Adipose tissue (tissue), 3 donors: ENCODE data around the gene HDAC10. TPM values are rescaled to one million over a fixed set of nuclear protein-coding genes. Genes with fewer than 3 reads are reported as not detected.
"Not testable (repeated sequence)": the region's sequence is repeated elsewhere in the genome, so short reads cannot be mapped to it uniquely, and the experiment has no call there.

Experiments used
- H3K27ac ChIP-seq: one replicate; pipeline ENCODE4 v1.5.1; 2013; ENCODE audit warnings: low read depth, low read length
- WGBS, 3 donors: extraction: QIAGEN DNeasy Blood & Tissue Kit; methylation state at CpG; one replicate each; pipeline ENCODE4 v1.1.7; 2013; 5-methylcytosine and 5-hydroxymethylcytosine counted together
- polyA plus RNA-seq, 3 donors: library from polyadenylated mRNA; stranded (reverse); fragments of 200-250 nt; gene quantifications; one replicate each; pipeline ENCODE4 v1.2.3, GENCODE V29; 2013
- donor health status: healthy with polysubstance abuse.
- donor health status: Bipolar disorder and iron deficiency.
- donor health status: healthy.

The HDAC10 gene
- polyA plus RNA-seq, 3 donors, result 23.7 to 30.9 (median 24.0) TPM

GRCh38 chr22:50213263-50213662 lies 37.8 kb downstream of the HDAC10 start:
- WGBS, 3 donors, result 96 to 98% (median 96%) methylated on average over 9 of the region's 9 CpGs
- no peak overlapping the region for H3K27ac ChIP-seq

GRCh38 chr22:50211147-50211546 lies 39.9 kb downstream of the HDAC10 start:
- 86 to 91% (median 91%) methylated on average over 14 of the region's 14 CpGs for WGBS, 3 donors
- no peak overlapping the region for H3K27ac ChIP-seq

GRCh38 chr22:50210378-50211139 lies 40.5 kb downstream of the HDAC10 start:
- no peak overlapping the region for H3K27ac ChIP-seq
- WGBS, 3 donors, result 88% methylated on average over 32 of the region's 32 CpGs

- no peak overlapping the region for H3K27ac ChIP-seq
- 58 to 61% (median 61%) methylated on average over 20 of the region's 20 CpGs for WGBS, 3 donors
Observed at GRCh38 chr22:50209893-50210292, 41.2 kb downstream of the HDAC10 start.

- WGBS, 3 donors, result 72 to 82% (median 81%) methylated on average over 23 to 31 of the region's 31 CpGs
- H3K27ac ChIP-seq, result no peak overlapping the region
Observed at GRCh38 chr22:50208939-50209892, 41.8 kb downstream of the HDAC10 start.

GRCh38 chr22:50208430-50208938 lies 42.6 kb downstream of the HDAC10 start:
- H3K27ac ChIP-seq, result no peak overlapping the region
- WGBS, 3 donors, result 87 to 90% (median 89%) methylated on average over 22 of the region's 22 CpGs

- WGBS, 3 donors, result 62 to 69% (median 63%) methylated on average over 23 of the region's 23 CpGs
- H3K27ac ChIP-seq, result no peak overlapping the region
Observed at GRCh38 chr22:50207383-50208140, 43.5 kb downstream of the HDAC10 start.

GRCh38 chr22:50206599-50206998 lies 44.5 kb downstream of the HDAC10 start:
- H3K27ac ChIP-seq, result no peak overlapping the region
- 41 to 48% (median 45%) methylated on average over 10 of the region's 10 CpGs for WGBS, 3 donors

GRCh38 chr22:50205781-50206569 lies 45.1 kb downstream of the HDAC10 start:
- H3K27ac ChIP-seq, result no peak overlapping the region

GRCh38 chr22:50204998-50205397 lies 46.1 kb downstream of the HDAC10 start:
- WGBS, 3 donors, result 76 to 85% (median 77%) methylated on average over 9 of the region's 9 CpGs
- H3K27ac ChIP-seq, result not testable (repeated sequence)

More at GRCh38 chr22:50205781-50206569, 45.1 kb downstream of the HDAC10 start:
- WGBS, 3 donors, result 91% methylated on average over 45 of the region's 45 CpGs

GRCh38 chr22:50204571-50204970 lies 46.5 kb downstream of the HDAC10 start:
- 78 to 91% (median 82%) methylated on average over 7 of the region's 7 CpGs for WGBS, 3 donors

GRCh38 chr22:50203288-50203687 lies 47.8 kb downstream of the HDAC10 start:
- 95 to 100% (median 95%) methylated on average over 1 of the region's 1 CpG for WGBS, 3 donors

More at GRCh38 chr22:50204571-50204970, 46.5 kb downstream of the HDAC10 start:
- H3K27ac ChIP-seq, result no peak overlapping the region

GRCh38 chr22:50202130-50202666 lies 48.9 kb downstream of the HDAC10 start:
- no peak overlapping the region for H3K27ac ChIP-seq
- 42 to 79% (median 71%) methylated on average over 13 of the region's 13 CpGs for WGBS, 3 donors

More at GRCh38 chr22:50203288-50203687, 47.8 kb downstream of the HDAC10 start:
- no peak overlapping the region for H3K27ac ChIP-seq

GRCh38 chr22:50201191-50202129 lies 49.6 kb downstream of the HDAC10 start:
- H3K27ac ChIP-seq, result no peak overlapping the region
- WGBS, 3 donors, result 1 to 4% (median 2%) methylated on average over 69 to 115 of the region's 115 CpGs

GRCh38 chr22:50200461-50201190 lies 50.4 kb downstream of the HDAC10 start, which contains the start of gene SELENOO:
TSS of gene SELENOO (plus strand) at chr22:50201011. CDS start at chr22:50201037, 26 bp downstream.
- peak within 1 kb of the TSS; percentile 26 for H3K27ac ChIP-seq
- 0% methylated on average over 47 to 105 of the region's 105 CpGs for WGBS, 3 donors
